Neural cell (in vitro differentiated cells): ENCODE data around the gene SPDYE18.
"Not testable (repeated sequence)": the region's sequence is repeated elsewhere in the genome, so short reads cannot be mapped to it uniquely, and the experiment has no call there.

Experiments
- CTCF ChIP-seq: fragments of 450-650 bp; IDR thresholded peaks from 2 replicates; pipeline ENCODE4 v1.5.1; 2014; ENCODE audit warnings: antibody characterized with exemption, mild to moderate bottlenecking, moderate library complexity; ENCODE audit not compliant: poor library complexity, severe bottlenecking
- EP300 ChIP-seq: fragments of 450-650 bp; conservative IDR thresholded peaks from 2 replicates; pipeline ENCODE4 v1.6.1; 2014; ENCODE audit warnings: antibody characterized with exemption, mild to moderate bottlenecking, moderate library complexity; ENCODE audit not compliant: poor library complexity, severe bottlenecking
- EZH2 ChIP-seq: fragments of 200-600, 300-800 bp; shearing (Covaris generic), sonication (generic); IDR thresholded peaks from 2 replicates; pipeline ENCODE4 v1.6.1; 2014; ENCODE audit warnings: antibody characterized with exemption, low read length, borderline replicate concordance, mild to moderate bottlenecking; ENCODE audit not compliant: insufficient read depth, poor library complexity, severe bottlenecking
- MXI1 ChIP-seq: fragments of 450-650 bp; conservative IDR thresholded peaks from 2 replicates; pipeline ENCODE4 v1.6.1; 2014; ENCODE audit warnings: antibody characterized with exemption, mild to moderate bottlenecking; ENCODE audit not compliant: poor library complexity, severe bottlenecking
- POLR2AphosphoS5 ChIP-seq: IDR thresholded peaks from 2 replicates; pipeline ENCODE4 v1.6.1; 2012
- RAD21 ChIP-seq: fragments of 450-650 bp; conservative IDR thresholded peaks from 2 replicates; pipeline ENCODE4 v1.6.1; 2014; ENCODE audit warnings: antibody characterized with exemption, mild to moderate bottlenecking, moderate library complexity
- REST ChIP-seq: IDR thresholded peaks from 2 replicates; pipeline ENCODE4 v1.6.1; 2012; ENCODE audit warnings: borderline replicate concordance
- SMC3 ChIP-seq: fragments of 450-650 bp; conservative IDR thresholded peaks from 2 replicates; pipeline ENCODE4 v1.6.1; 2014; ENCODE audit warnings: antibody characterized with exemption, mild to moderate bottlenecking, moderate library complexity; ENCODE audit not compliant: poor library complexity
- TAF1 ChIP-seq: IDR thresholded peaks from 2 replicates; pipeline ENCODE4 v1.6.1; 2012; ENCODE audit warnings: low read depth

GRCh38 chr7:77108362-77108761 lies 46.0 kb upstream of the SPDYE18 start:
- TF ChIP-seq EP300, SMC3, CTCF, EZH2, POLR2AphosphoS5, REST, RAD21, MXI1, TAF1: not testable (repeated sequence)
